ENCODE data around the gene SELENOW.
"Not testable (repeated sequence)": the region's sequence is repeated elsewhere in the genome, so short reads cannot be mapped to it uniquely, and the experiment has no call there.

SELENOW gene

DNA sequence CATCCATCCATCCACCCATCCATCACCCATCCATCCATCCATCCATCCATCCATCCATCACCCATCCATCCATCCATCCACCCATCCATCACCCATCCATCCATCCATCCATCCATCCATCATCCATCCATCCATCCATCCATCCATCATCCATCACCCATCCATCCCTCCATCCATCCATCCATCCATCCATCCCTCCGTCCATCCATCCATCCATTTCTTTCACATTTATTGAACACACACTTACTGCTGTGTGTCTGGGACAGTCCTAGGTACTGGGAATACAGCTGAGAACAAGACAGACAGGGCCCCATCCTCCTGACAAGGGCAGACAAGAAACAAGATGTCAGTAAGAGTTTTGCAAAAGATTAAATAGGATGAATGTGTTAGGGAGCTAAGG lies 39.7 kb downstream of the SELENOW start:
- DNase-seq (ENCODE audit: insufficient read length, low spot score); FAIRE-seq: not testable (repeated sequence)

DNA sequence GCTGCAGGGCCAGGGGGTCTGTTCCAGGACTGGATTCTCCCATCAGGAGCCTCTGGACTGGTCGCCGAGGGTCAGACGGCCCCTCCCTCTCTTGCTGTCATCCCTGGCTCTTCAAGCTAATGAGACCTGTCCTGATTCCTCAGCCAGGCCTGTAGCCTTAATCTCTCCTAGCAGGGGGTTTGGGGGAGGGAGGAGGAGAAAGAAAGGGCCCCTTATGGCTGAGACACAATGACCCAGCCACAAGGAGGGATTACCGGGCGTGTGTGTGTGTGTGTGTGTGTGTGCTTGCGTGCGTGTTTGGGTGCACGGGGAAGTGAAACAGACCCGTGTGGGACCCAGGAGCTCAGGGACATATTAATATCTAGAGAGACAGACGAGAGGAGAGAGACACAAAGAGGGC lies 41.4 kb downstream of the SELENOW start:
- FAIRE-seq (no peak), DNase-seq (ENCODE audit: insufficient read length, low spot score) (no peak)

DNA sequence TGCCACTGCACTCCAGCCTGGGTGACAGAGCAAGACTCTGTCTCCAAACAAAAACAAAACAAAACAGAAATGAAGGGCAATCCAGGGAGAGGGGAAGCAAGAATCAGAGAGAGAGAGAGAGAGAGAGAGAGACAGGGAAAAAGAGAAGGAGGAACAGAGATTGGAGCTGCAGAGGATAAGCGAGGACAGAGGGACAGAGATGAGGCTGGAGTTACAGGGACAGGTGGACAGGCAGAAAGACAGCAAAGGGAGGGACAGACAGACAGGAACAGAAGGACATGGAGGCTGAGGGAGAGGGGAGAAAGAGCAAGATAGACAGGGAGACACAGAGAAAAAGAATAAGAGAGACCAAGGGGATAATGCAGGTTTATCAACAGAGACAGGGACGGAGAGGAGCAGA lies 41.9 kb downstream of the SELENOW start:
- FAIRE-seq (no peak), DNase-seq (ENCODE audit: insufficient read length, low spot score) (no peak)

DNA sequence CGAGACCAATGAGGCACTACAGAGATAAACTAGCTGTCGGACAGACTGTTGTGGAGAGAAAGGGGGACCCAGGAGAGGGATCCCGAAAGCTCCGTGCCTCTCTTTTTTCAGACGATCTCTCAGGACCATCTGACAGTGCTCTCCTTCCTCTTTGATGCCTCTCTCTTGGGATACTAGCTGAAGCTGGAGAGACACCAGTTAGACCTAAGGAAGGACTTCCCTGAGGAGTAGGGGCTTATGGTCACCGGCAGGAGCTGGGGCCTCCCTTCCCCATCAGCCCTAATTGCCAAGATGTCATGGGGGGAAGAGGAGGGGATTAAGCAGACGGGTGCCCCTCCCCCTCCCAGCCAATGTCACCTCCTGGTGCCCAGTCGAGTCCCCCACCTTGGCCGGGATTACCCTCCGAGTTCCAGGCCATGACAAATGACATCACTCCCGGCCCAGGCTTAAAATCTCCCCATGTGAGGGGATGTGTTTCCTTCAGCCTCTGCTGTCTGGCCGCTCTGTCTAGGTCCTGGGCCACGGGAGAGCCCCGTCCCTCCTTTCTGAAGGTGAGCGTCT lies 43.0 kb downstream of the SELENOW start, which contains the start of gene CRX:
CRX (plus strand) TSS at position 478 of the 561 bp plus-strand sequence. CDS start 12,507 bp downstream, outside the sequence.
- FAIRE-seq: no peak
- no peak for DNase-seq (ENCODE audit: insufficient read length, low spot score)

DNA sequence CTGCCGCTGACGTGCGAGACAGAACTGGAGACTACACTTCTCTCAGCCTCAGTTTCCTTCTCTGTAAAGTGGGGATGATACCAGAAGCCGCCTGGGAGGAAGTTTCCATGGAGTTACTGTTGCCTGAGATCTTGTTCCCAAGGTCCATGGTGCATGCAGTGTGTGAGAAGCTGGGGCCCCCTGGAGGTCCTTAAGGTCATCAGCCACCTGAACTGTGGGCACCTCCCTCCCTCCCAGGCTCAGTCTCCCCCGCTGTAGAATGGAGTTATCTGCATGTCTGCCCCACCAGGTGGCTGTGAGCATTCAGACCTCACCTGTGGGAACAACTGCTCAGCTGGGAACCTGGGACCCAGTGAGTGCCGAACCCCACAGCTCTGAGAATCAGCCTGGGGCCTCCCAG lies 45.9 kb downstream of the SELENOW start:
- DNase-seq (ENCODE audit: insufficient read length, low spot score) (no peak), FAIRE-seq (no peak)

DNA sequence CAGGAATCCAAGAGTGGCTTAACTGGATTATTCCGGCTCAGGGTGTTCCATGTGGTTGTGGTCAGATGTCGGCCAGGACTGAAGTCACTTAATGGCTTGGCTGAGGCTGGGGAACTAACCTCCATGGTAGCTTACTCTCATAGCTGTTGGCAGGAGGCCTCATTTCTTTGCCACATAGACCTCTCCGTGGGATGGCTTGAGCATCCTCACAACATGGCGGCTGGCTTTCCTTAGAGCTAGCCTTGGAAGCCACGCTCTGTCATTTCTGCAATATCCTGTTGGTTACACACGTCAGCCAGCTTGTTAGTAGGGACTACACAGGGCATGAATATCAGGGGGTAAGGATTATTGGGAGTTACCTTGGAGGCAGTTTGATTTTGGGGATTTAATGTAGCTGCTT lies 48.3 kb downstream of the SELENOW start:
- FAIRE-seq (no peak), DNase-seq (ENCODE audit: insufficient read length, low spot score) (no peak)

DNA sequence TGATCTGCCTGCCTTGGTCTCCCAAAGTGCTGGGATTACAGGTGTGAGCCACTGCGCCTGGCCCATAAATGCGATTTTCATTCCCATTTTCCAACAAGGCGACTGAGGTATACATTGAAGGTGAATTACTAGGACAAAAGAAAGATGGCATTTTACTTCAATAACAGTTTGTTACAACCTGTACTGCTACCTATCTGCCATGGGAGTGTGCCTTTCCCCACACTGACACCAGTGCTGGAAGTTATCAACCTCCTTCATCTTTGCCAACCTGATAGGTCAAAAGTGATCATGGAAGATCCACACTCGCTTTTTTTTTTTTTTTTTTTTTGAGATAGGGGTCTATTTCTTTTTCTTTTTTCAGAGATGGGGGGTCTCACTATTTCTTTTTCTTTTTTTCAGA lies 54.2 kb downstream of the SELENOW start:
- DNase-seq (ENCODE audit: insufficient read length, low spot score) (no peak), FAIRE-seq (no peak)
